ENCODE results near the gene KCNK10.

Gene KCNK10

DNA sequence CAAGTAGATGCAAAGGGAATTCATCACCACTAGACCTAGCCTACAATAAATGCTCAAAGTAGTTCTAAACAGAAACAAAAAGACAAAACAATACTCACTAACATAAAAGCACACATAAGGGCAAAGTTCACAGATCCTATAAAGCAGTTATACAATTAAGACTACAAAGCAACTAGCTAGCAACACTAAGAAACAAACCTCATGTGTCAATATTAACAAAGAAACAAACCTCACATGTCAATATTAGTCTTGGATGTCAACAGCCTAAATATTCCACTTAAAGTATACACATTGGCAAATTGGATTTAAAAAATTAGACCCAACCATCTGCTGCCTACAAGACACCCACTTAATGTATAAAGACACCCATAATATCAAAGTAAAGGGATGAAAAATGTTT, 152.7 kb downstream of the KCNK10 start:
- DNase-seq: no peak

DNA sequence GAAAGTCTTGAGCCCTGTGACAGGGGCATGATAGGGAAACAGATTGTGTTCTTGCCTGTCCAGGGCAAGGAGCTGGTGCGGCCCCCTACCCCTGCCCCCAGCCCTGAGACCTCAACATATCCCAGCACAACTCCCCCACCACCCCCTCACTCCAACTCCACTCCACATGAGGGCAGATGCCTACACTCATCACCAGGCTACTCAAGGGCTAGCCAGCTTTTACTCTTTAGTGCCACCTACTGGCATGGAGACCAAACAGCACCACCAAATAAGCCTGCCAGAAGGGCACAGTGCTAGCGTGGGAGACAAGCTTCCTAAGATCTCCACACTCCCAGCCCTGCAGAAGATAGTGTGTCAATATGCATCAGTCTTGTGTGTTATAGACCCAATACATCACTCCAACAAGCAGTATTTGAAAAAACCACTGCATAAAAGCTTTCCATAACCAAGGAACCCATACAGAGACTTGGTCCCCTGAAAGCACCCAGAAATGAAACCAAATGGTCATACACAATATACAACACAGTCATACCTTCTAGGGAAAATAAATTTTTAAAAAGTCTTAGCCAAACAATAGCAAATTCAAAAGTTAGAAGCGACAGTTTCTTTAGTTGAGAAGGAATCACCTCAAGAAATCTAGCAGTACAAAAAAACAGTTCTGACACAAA, 154.4 kb downstream of the KCNK10 start:
- DNase-seq: peak; percentile 65

DNA sequence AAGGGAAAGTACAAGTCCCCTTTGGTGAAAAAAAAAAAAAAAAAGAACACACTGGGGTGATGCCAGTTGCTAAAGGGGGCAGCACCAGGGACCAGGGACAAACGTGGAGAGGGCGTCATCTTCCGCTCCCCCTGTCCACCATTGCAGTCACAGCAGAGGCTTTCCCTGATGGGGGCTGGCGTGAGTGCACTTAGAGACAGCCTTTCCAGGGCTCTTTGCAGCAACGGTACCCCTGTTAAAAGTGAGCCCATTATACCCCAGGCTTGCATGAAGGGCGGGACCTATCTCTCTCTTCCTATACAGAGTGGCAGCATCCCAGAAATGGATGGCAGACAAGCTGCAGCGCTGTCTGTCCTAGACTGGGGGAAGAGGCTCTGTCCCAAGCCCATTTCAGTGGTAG, 155.0 kb downstream of the KCNK10 start:
- no peak for DNase-seq

DNA sequence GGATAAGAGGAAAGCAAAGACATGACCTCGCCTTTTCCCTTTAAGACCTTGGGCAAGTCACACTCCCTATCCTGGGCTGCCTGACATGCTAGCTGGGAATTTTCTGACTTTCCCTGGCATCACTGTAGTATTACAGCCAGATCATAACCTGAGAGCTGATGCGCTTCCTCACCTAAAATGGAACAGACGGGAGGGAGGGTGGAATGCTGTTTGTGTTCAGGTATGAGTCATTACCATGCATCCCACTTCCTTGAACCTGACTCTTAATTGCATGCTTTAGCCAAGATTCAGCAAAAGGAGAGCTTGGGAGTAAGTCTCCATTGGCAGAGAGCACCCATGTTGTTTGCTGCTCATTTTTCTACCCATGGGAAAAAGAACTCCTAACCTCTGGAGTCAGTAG, 156.5 kb downstream of the KCNK10 start:
- no peak for DNase-seq

- no peak for DNase-seq
Observed at GRCh38 chr14:88164906-88165534, 158.0 kb downstream of the KCNK10 start.

- DNase-seq: no peak
Observed at GRCh38 chr14:88163731-88164255, 159.3 kb downstream of the KCNK10 start.

- DNase-seq: no peak
Observed at GRCh38 chr14:88156127-88156526, 166.9 kb downstream of the KCNK10 start.

- peak; percentile 32 for DNase-seq
Observed at GRCh38 chr14:88154926-88155325, 168.1 kb downstream of the KCNK10 start.

DNA sequence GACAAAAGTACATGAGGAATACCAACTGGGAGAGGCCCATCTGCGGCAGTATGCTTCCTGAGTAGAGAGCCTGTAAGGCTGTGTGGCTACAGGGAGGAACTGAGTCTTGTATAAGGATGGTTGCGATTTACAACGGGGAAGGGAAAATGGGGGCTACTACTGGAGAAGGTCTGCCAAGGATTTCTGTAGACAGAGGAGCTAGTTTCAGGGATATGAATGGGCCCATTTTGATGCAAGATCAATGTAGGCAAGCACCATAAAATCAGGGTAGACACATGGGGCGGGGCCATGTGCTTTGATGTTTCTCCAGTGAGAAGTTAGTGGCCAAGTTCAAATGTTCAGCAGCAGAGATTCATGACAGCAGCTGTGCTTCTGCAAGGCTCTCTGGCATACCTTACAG, 168.7 kb downstream of the KCNK10 start:
- DNase-seq: no peak

GRCh38 chr14:88146881-88147649, 176.0 kb downstream of the KCNK10 start:
- DNase-seq: no peak

DNA sequence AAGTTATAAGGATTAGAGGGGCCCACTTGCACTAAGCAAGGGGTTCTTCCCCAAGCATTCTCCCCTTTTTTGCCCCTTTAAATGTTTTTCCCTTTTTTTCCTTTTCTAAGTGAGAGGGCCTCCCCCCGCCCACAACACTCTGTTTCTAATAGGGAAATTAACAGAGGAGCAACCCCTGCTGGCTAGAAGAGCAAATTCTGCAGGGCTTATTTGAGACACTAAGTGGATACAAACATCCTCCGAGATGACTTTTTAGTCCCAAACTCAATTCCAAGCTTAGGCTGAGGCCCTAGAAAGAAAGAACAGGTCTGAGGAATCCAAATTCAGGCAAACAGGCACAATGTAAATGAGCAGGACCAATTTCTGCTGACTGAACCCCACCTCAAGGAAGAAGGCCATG, 179.3 kb downstream of the KCNK10 start:
- DNase-seq: peak; percentile 35

GRCh38 chr14:88142997-88143396, 180.1 kb downstream of the KCNK10 start:
- DNase-seq: peak; percentile 24

DNA sequence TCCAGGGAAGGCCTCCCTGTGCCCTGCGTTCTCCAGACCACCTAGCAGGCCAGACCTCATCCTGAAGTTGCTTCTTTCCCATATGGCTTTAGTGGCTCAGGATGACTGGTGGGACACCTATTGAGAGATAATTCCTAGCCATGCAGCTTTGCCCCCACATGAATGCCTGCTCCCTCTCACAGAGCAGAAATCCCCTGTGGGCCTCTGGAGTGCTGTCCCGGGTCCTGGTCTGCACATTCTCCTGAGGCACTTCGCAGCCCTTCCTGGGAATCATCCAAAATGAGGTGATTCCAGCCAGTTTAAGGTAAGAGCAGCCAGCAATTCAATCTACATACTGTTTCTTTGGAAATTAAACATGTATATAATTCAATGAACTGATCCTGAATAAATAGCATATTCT, 182.2 kb downstream of the KCNK10 start:
- DNase-seq: no peak

DNA sequence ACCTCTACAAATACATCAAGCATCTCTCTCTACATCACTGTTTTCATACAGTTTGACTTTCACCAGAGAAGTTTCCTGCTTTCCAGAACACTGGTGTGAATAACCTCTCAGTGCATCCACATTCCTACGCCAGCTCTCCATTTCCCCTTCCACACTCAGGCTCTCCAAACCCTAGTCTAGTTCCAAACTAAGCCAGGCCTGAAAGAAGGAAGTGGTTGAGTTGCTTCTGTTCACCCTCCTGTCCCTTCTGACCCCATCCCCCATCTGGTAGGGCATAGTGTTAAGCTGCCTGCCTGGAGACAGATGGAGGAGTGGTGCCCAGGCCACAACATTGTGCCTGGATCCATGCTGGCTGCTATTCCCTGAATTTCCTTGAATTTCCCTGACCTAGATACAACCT, 185.7 kb downstream of the KCNK10 start:
- no peak for DNase-seq
